Measurements from ENCODE around the gene RTL3.

RTL3 gene

GRCh38 chrX:78619834-78620233 lies 39.3 kb downstream of the RTL3 start:
- no peak for DNase-seq (ENCODE audit: low read depth, low spot score)

- DNase-seq (ENCODE audit: low read depth, low spot score): no peak
Measured at GRCh38 chrX:78618987-78619386, 40.1 kb downstream of the RTL3 start.

GRCh38 chrX:78614264-78614663 lies 44.9 kb downstream of the RTL3 start:
- no peak for DNase-seq (ENCODE audit: low read depth, low spot score)

Measured in iPS DF 19.7 (cell line).